Ovary (tissue), 9 donors: ENCODE data around the gene CPVL. TPM values are rescaled to one million over a fixed set of nuclear protein-coding genes. Genes with fewer than 3 reads are reported as not detected.

ENCODE experiments used
- DNase-seq, 5 donors: peaks; one replicate each; pipeline ENCODE4 v3.0.0-alpha.2; 2019 to 2020
- H3K27ac ChIP-seq, 2 donors: fragments of 200-600 bp; one replicate each; pipeline versions ENCODE4 v1.5.1 to v1.8.0; 2019 to 2022
- H3K27me3 ChIP-seq: fragments of 200-600 bp; one replicate; pipeline ENCODE4 v1.8.0; 2022
- H3K36me3 ChIP-seq: fragments of 200-600 bp; sonication (generic); one replicate; pipeline ENCODE4 v1.5.1; 2019
- H3K4me1 ChIP-seq: one replicate; pipeline ENCODE4 v1.8.1; 2013; ENCODE audit warnings: mild to moderate bottlenecking, moderate library complexity; ENCODE audit not compliant: insufficient read depth
- H3K4me3 ChIP-seq: fragments of 200-600 bp; sonication (generic); one replicate; pipeline ENCODE4 v1.5.1; 2017
- H3K9me3 ChIP-seq, 2 donors: fragments of 200-600 bp in 1 of 2; sonication (generic) in 1 of 2; one replicate each; pipeline versions ENCODE4 v1.5.1 to v1.8.1; 2013 to 2019; ENCODE audit warnings: mild to moderate bottlenecking in 1 of 2, moderate library complexity in 1 of 2
- EP300 ChIP-seq: sonication (generic); formaldehyde crosslinking; IDR thresholded peaks from one replicate; pipeline ENCODE4 v1.6.1; 2017; ENCODE audit warnings: antibody characterized with exemption
- POLR2A ChIP-seq: fragments of 450-650 bp; IDR thresholded peaks from one replicate; pipeline ENCODE4 v1.6.1; 2017; ENCODE audit warnings: antibody characterized with exemption, mild to moderate bottlenecking, moderate library complexity
- WGBS, 3 donors: extraction: QIAGEN DNeasy Blood & Tissue Kit in 1 of 3; methylation state at CpG; one replicate each; pipeline versions ENCODE4 v1.1.5 to v1.1.7; 2013 to 2017; 5-methylcytosine and 5-hydroxymethylcytosine counted together
- intact Hi-C, 4 donors: fragments of 100-400 bp; cut with DNase I; formaldehyde crosslinking; loops; one replicate each; pipeline versions ENCODE4 v1.11.0 to v1.15.1; 2022 to 2023
- polyA plus RNA-seq, 2 donors: library from polyadenylated mRNA; stranded (reverse); fragments of 200-250 nt in 1 of 2; fragments of 350-450 nt in 1 of 2; fragmentation: Illumina TruSeq in 1 of 2; extraction: RNeasy Lipid Tissue Mini Kit (QIAGEN cat#74804) in 1 of 2; gene quantifications; one replicate each; pipeline ENCODE4 v1.2.3, GENCODE V29; 2013 to 2014
- total RNA-seq, 7 donors: library from RNA; depleted of rRNA in 2 of 7; stranded (reverse); fragments of >200 nt in 2 of 7; fragmentation: NEBNext Ultra II Directional in 3 of 7; extraction: Animal tissue kit (Norgen Biotek cat#: 25700) in 3 of 7; gene quantifications; one replicate each; pipeline versions ENCODE4 v1.1.0 to v1.2.4, GENCODE V29; 2016 to 2023
- TF ChIP-seq, protein P1 (sequence below), 3 donors: fragments of 450-650 bp in 2 of 3; fragments of 200-600 bp in 1 of 3; IDR thresholded peaks; one replicate each; pipeline versions ENCODE4 v1.5.1 to v1.8.0; 2016 to 2022; ENCODE audit warnings: antibody characterized with exemption in 3 of 3, mild to moderate bottlenecking in 1 of 3
- donor health status: DM: no; HTN: no; CAD: no; lungs with moderate emphysema.
- donor health status: DM: no; HTN: no; CAD: no.
- donor health status: Bipolar disorder and iron deficiency.
- donor health status: DM: yes; HTN: yes; CAD: no.
- donor health status: DM: no; HTN: no; CAD: no.
- donor health status: DM: yes; HTN: yes; CAD: no.

Gene CPVL
- total and polyA plus RNA-seq, 9 donors = 10.6 to 88.9 (median 20.9) TPM

DNA sequence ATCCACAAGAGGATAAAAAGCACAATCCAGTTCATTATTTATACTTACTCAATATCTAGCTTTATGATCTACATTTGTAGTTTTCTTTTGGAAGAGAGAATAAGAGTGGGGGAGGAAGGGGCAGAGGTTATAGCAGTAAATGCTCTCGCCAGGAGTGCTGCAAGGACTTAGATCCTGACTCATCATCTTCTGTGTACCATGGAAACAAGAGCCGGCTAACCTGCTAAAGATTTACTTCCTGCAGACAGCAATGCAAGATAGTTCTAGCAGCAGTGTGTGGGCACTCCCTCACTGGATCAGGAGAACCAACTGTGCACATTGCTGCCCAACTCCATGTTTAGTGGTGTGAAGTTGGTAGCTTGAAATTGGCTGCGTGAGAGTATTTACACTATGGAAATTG, 140.5 kb downstream of the CPVL start:
- TF ChIP-seq, protein P1, sequence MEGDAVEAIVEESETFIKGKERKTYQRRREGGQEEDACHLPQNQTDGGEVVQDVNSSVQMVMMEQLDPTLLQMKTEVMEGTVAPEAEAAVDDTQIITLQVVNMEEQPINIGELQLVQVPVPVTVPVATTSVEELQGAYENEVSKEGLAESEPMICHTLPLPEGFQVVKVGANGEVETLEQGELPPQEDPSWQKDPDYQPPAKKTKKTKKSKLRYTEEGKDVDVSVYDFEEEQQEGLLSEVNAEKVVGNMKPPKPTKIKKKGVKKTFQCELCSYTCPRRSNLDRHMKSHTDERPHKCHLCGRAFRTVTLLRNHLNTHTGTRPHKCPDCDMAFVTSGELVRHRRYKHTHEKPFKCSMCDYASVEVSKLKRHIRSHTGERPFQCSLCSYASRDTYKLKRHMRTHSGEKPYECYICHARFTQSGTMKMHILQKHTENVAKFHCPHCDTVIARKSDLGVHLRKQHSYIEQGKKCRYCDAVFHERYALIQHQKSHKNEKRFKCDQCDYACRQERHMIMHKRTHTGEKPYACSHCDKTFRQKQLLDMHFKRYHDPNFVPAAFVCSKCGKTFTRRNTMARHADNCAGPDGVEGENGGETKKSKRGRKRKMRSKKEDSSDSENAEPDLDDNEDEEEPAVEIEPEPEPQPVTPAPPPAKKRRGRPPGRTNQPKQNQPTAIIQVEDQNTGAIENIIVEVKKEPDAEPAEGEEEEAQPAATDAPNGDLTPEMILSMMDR (IDR thresholded peaks at IDR 0.05) = no peak
- TF ChIP-seq EP300 (no peak), POLR2A (no peak)
- intact Hi-C loops = no loop called here
- H3K27me3 ChIP-seq = no peaks in the 10 kb centered on the region
- WGBS, 3 donors = 65 to 79% (median 69%) methylated on average over 3 of the region's 3 CpGs
- H3K9me3 ChIP-seq = no peaks in the 10 kb centered on the region
- H3K4me1 ChIP-seq = no peaks in the 10 kb centered on the region
- H3K4me3 ChIP-seq = no peak overlapping the region
- DNase-seq = no peak
- no peaks in the 10 kb centered on the region for H3K36me3 ChIP-seq
- no peak overlapping the region for H3K27ac ChIP-seq

DNA sequence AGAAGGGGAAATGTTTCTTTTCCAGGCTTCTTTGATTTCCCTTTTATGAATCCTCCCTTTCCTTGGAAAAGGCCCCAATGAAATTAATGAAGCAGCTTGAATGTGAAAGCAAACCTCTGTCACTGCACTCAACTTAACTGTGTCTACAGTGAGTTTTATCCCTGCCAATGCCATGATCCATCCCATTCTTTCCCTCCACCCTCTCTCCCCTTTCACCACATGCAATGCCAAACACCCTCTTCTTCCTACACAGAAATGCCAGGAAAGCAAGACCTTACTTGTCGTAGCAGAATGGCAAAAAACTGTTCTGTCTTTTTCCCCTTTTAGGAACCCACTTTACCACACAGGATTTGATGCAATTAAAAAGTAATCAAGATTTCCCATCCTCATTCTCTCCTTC, 140.9 kb downstream of the CPVL start:
- Histone ChIP-seq H3K27me3 (no peaks in the 10 kb centered on the region), H3K9me3 (no peaks in the 10 kb centered on the region), H3K4me3 (no peak overlapping the region), H3K36me3 (no peaks in the 10 kb centered on the region), H3K4me1 (no peaks in the 10 kb centered on the region), H3K27ac (no peak overlapping the region)
- no peak for TF ChIP-seq POLR2A
- TF ChIP-seq, protein P1 (IDR thresholded peaks at IDR 0.05) = no peak
- no peak for TF ChIP-seq EP300
- intact Hi-C loops = no loop called here
- WGBS, 3 donors = 37 to 55% (median 43%) methylated on average over 1 of the region's 1 CpG
- no peak for DNase-seq

DNA sequence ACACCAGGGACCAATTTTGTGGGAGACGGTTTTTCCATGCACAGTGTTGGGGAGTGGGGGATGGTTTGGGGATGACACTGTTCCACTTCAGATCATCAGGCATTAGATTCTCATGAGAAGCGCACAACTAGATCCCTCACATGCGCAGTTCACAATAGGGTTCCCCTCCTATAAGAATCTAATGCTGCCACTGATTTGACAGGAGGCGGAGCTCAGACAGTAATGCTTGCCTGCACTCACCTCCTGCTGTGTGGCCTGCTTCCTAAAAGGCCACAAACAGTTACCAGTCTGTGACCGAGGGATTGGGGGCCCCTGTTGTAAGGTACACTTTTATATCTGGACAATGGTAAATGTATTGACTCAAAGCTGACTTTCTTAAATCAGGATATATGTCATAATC, 142.6 kb downstream of the CPVL start:
- no peaks in the 10 kb centered on the region for H3K27me3 ChIP-seq
- H3K27ac ChIP-seq = no peak overlapping the region
- H3K9me3 ChIP-seq = no peaks in the 10 kb centered on the region
- no peak overlapping the region for H3K4me3 ChIP-seq
- 95 to 98% (median 97%) methylated on average over 5 of the region's 5 CpGs for WGBS, 3 donors
- H3K36me3 ChIP-seq = no peaks in the 10 kb centered on the region
- no peak for DNase-seq
- H3K4me1 ChIP-seq = peaks cover 2% of the 10 kb centered on the region
- TF ChIP-seq, protein P1 (IDR thresholded peaks at IDR 0.05) = no peak
- intact Hi-C loops = no loop called here

- intact Hi-C loops = no loop called here
- no peaks in the 10 kb centered on the region for H3K27me3 ChIP-seq
- TF ChIP-seq POLR2A = no peak
- TF ChIP-seq EP300 = no peak
- TF ChIP-seq, protein P1 (IDR thresholded peaks at IDR 0.05) = no peak
- no peak overlapping the region for H3K4me3 ChIP-seq
- no peak overlapping the region for H3K27ac ChIP-seq
- H3K4me1 ChIP-seq = peaks cover 7% of the 10 kb centered on the region
- no peaks in the 10 kb centered on the region for H3K9me3 ChIP-seq
- H3K36me3 ChIP-seq = no peaks in the 10 kb centered on the region
- 93 to 98% (median 95%) methylated on average over 2 of the region's 2 CpGs for WGBS, 3 donors
- DNase-seq = no peak
Observed at GRCh38 chr7:29000717-29001076, 145.6 kb downstream of the CPVL start.
